ENCODE measurements around the gene VPS35.

GRCh38 chr16:46691726-46692125 is 2.7 kb upstream of the VPS35 start:
- TF ChIP-seq, protein P1, sequence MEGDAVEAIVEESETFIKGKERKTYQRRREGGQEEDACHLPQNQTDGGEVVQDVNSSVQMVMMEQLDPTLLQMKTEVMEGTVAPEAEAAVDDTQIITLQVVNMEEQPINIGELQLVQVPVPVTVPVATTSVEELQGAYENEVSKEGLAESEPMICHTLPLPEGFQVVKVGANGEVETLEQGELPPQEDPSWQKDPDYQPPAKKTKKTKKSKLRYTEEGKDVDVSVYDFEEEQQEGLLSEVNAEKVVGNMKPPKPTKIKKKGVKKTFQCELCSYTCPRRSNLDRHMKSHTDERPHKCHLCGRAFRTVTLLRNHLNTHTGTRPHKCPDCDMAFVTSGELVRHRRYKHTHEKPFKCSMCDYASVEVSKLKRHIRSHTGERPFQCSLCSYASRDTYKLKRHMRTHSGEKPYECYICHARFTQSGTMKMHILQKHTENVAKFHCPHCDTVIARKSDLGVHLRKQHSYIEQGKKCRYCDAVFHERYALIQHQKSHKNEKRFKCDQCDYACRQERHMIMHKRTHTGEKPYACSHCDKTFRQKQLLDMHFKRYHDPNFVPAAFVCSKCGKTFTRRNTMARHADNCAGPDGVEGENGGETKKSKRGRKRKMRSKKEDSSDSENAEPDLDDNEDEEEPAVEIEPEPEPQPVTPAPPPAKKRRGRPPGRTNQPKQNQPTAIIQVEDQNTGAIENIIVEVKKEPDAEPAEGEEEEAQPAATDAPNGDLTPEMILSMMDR (IDR thresholded peaks at IDR 0.05) = no peak
- no peak for TF ChIP-seq POLR2A (IDR thresholded peaks at IDR 0.05)
